ENCODE measurements around the gene INTS6.

The INTS6 gene

GRCh38 chr13:51452361-51453206, at the start of gene INTS6:
TSS of gene INTS6 (minus strand) at chr13:51453036. CDS start at chr13:51452525, 511 bp downstream.
- DNase-seq (ENCODE audit: low read depth), result peak; percentile 98
- H3K4me3 ChIP-seq (ENCODE audit: low read depth, low read length), result peak within 1 kb of the TSS; percentile 86

- no peak for DNase-seq (ENCODE audit: low read depth)
- no peak overlapping the region for H3K4me3 ChIP-seq (ENCODE audit: low read depth, low read length)
Measured at GRCh38 chr13:51502153-51502651, 49.4 kb upstream of the INTS6 start.

- no peak for DNase-seq (ENCODE audit: low read depth)
- no peak overlapping the region for H3K4me3 ChIP-seq (ENCODE audit: low read depth, low read length)
Measured at GRCh38 chr13:51501592-51502152, 48.8 kb upstream of the INTS6 start.

- no peak overlapping the region for H3K4me3 ChIP-seq (ENCODE audit: low read depth, low read length)
- DNase-seq (ENCODE audit: low read depth), result no peak
Measured at GRCh38 chr13:51501096-51501495, 48.3 kb upstream of the INTS6 start.

GRCh38 chr13:51500687-51501086, 47.9 kb upstream of the INTS6 start:
- DNase-seq (ENCODE audit: low read depth), result no peak
- no peak overlapping the region for H3K4me3 ChIP-seq (ENCODE audit: low read depth, low read length)

- DNase-seq (ENCODE audit: low read depth), result no peak
Measured at GRCh38 chr13:51499841-51500240, 47.0 kb upstream of the INTS6 start.

GRCh38 chr13:51495316-51495715, 42.5 kb upstream of the INTS6 start:
- no peak for DNase-seq (ENCODE audit: low read depth)

More at GRCh38 chr13:51499841-51500240, 47.0 kb upstream of the INTS6 start:
- no peak overlapping the region for H3K4me3 ChIP-seq (ENCODE audit: low read depth, low read length)

GRCh38 chr13:51494156-51494555, 41.3 kb upstream of the INTS6 start:
- peak; percentile 28 for DNase-seq (ENCODE audit: low read depth)

More at GRCh38 chr13:51495316-51495715, 42.5 kb upstream of the INTS6 start:
- H3K4me3 ChIP-seq (ENCODE audit: low read depth, low read length), result no peak overlapping the region

GRCh38 chr13:51488212-51488611, 35.4 kb upstream of the INTS6 start:
- DNase-seq (ENCODE audit: low read depth), result no peak
- no peak overlapping the region for H3K4me3 ChIP-seq (ENCODE audit: low read depth, low read length)

More at GRCh38 chr13:51494156-51494555, 41.3 kb upstream of the INTS6 start:
- H3K4me3 ChIP-seq (ENCODE audit: low read depth, low read length), result no peak overlapping the region

- no peak overlapping the region for H3K4me3 ChIP-seq (ENCODE audit: low read depth, low read length)
- no peak for DNase-seq (ENCODE audit: low read depth)
Measured at GRCh38 chr13:51481656-51482055, 28.8 kb upstream of the INTS6 start.

GRCh38 chr13:51479199-51479523, 26.3 kb upstream of the INTS6 start:
- no peak overlapping the region for H3K4me3 ChIP-seq (ENCODE audit: low read depth, low read length)
- DNase-seq (ENCODE audit: low read depth), result peak; percentile 41

GRCh38 chr13:51478418-51479198, 25.8 kb upstream of the INTS6 start:
- no peak for DNase-seq (ENCODE audit: low read depth)
- H3K4me3 ChIP-seq (ENCODE audit: low read depth, low read length), result no peak overlapping the region

GRCh38 chr13:51477653-51478324, 25.0 kb upstream of the INTS6 start:
- DNase-seq (ENCODE audit: low read depth), result no peak
- H3K4me3 ChIP-seq (ENCODE audit: low read depth, low read length), result no peak overlapping the region

- no peak for DNase-seq (ENCODE audit: low read depth)
- no peak overlapping the region for H3K4me3 ChIP-seq (ENCODE audit: low read depth, low read length)
Measured at GRCh38 chr13:51477149-51477548, 24.3 kb upstream of the INTS6 start.

- DNase-seq (ENCODE audit: low read depth), result no peak
Measured at GRCh38 chr13:51475727-51476501, 23.1 kb upstream of the INTS6 start.

GRCh38 chr13:51469790-51470189, 17.0 kb upstream of the INTS6 start:
- no peak for DNase-seq (ENCODE audit: low read depth)

More at GRCh38 chr13:51475727-51476501, 23.1 kb upstream of the INTS6 start:
- H3K4me3 ChIP-seq (ENCODE audit: low read depth, low read length), result no peak overlapping the region

GRCh38 chr13:51467730-51468129, 14.9 kb upstream of the INTS6 start:
- no peak overlapping the region for H3K4me3 ChIP-seq (ENCODE audit: low read depth, low read length)
- no peak for DNase-seq (ENCODE audit: low read depth)

More at GRCh38 chr13:51469790-51470189, 17.0 kb upstream of the INTS6 start:
- no peak overlapping the region for H3K4me3 ChIP-seq (ENCODE audit: low read depth, low read length)

GRCh38 chr13:51465124-51465523, 12.3 kb upstream of the INTS6 start:
- no peak for DNase-seq (ENCODE audit: low read depth)
- H3K4me3 ChIP-seq (ENCODE audit: low read depth, low read length), result no peak overlapping the region
